Central memory CD4-positive, alpha-beta T cell (primary cell): ENCODE data around the gene ATP8A1.
"Not testable (repeated sequence)": the region's sequence is repeated elsewhere in the genome, so short reads cannot be mapped to it uniquely, and the experiment has no call there.

Experiments used
- DNase-seq: peaks from one replicate; pipeline ENCODE4 v3.0.0; 2022
- total RNA-seq, 3 experiments: gene quantifications; one replicate each; lab custom pipeline; 2026; lab: John Stamatoyannopoulos, UW

The ATP8A1 gene
- total RNA-seq = 18.4 to 115 (median 80.3) reads per million in 3 experiments

- peak; percentile 88 for DNase-seq
These were observed at the start of gene ATP8A1 for GRCh38 chr4:42656944-42657792. Gene ATP8A1 (minus strand): TSS chr4:42657105. CDS start chr4:42656873, 232 bp downstream.

DNA sequence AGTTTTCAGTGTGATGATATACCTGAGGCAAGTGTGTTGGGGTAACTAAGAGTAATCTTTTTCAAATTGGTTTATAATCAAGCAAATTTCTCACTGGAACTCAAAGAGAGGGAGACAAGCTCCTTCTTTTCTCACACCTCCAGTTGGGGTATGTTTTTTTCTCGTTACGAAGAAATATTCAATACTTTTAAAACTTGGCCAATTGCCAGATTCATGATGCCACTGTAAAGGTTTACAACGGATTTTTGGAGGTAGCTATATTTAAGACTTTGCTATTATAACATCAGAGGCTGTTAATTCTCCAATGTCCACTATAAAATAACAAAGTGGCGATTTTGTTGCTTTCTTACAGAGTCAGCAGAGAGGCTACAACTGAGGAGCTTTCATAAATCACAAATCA, 49.2 kb upstream of the ATP8A1 start:
- no peak for DNase-seq

DNA sequence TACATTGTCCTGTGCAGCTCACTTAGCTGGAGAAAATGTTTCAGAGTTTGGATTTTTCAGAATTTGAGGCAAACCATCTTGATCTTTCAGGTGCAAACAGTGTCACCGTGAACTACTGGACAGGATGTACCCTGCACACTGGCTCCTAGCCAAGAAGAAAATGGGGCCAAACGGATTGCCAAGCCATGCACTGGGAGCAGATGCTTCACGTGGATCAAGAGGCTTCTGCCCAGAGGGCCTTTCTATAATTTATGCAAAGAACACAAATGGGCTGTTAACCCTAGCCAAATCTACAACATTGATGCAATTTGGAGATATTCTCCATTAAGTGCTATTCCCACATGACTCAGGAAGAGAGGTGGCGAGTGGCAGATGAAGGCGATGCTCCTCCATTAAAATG, 46.9 kb upstream of the ATP8A1 start:
- no peak for DNase-seq

DNA sequence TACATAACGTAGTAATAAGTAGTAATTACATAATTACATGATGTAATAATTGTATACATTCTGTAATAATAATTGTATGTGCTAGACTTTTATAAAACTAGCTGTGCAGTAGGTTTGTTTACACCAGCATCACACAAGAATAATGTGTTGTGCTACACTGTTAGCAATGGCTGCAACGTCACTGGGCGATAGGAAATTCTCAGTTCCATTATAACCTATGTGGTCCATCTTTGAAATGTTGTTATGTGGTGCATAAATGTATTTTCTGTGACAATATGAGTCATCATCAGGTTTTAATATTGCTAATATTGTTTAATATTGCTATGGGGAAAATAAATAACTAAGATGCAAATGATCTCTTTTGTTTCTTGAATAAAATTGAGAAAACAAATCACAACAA, 46.0 kb upstream of the ATP8A1 start:
- no peak for DNase-seq

GRCh38 chr4:42701780-42702179, 44.9 kb upstream of the ATP8A1 start:
- not testable (repeated sequence) for DNase-seq

DNA sequence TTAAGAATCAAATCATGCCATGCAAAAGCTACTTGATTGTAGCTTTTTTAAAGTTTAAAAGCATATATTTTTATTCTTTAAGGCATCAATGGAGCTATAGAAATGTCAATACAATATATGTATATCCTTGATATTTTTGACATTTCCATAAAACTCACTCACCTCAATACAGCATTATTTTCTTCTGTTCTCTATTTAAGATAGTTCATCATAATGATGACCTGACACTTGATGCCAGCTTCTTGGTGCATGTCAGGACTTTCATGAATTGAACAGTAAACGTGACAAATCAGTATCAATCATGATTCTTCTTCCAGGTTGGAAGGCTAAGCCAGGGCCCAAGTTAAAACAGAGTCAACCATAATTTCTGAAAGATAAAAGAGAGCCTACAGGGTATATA, 33.6 kb upstream of the ATP8A1 start:
- DNase-seq = no peak

DNA sequence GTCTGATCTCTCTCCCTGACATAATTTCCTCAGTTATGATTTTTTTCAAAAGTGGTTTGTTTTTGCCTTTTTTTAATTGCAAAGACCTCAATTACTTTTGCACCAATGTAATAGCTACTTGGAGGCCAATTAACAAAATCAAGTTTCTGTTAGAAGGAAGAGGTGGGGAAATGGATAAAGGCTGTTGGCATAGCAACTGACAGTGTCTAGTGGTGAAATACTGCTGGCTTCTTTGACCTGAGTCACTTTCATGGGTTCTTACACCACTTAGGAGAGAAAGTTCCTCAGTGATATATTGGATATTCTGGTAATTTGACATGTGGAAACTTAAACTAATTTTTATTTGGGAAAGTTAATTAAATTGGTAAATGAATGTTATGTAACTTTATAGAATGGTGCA, 26.5 kb upstream of the ATP8A1 start:
- no peak for DNase-seq

DNA sequence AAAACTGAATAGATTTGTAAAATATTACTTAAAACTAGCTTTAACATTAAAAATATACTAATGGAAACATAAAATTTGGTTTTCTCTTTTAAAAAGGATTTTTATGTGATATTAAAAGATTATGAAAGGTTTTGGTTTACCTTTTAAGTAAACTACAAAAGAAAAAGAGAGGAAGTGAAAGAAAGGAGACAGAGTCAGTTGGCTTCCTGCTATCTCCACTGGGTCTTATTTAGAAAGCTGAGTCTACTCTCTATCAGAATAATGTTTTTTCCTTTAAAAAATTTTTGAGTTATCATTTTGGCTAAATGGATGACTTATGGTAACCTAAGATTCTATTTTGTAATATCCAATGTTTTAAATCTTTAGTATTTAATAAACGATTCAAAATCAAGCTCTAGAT, 21.6 kb upstream of the ATP8A1 start:
- DNase-seq = no peak

DNA sequence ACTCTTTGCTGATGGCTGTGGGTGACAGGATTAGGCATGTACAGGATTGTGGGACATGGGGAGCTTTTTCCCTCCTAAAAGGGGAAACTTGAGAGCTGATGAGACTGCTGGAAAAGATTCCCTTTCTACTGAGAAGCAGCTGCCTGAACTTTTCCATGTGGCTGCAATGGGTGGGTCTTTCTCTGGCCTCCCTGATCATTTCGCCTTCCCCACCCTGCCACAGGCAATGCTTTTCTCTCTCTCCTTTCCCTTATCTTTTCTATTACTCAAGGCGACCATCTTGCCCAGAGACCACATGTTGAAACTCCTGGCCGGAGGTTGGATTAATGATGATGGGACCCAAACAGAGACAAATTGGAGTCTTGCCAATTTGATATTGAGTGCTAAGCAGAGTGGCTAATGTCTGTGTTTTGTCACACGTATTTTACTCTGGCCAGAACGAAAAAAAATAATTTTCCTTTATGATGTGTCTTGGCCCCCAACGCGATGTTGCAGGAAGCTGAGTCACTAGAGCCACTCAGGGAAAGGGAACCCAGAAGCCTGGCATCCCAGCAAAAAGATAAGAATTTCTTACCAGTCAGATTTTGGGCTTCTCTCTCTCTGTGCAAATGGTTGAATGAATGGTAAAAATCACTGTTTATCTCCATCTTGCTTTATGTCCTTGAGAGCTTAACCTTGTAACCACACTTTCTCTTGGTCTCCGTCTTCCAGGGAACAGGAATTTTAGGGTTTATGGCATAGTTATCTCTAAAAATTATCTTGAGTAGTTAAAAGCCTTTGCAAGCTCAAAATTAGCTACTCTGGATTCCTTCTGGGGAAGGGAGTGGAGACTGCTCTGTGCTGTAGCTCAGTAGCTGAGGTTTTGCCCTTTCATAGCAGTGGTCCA, 19.4 kb upstream of the ATP8A1 start:
- no peak for DNase-seq

GRCh38 chr4:42673082-42673425, 16.1 kb upstream of the ATP8A1 start:
- DNase-seq = no peak

DNA sequence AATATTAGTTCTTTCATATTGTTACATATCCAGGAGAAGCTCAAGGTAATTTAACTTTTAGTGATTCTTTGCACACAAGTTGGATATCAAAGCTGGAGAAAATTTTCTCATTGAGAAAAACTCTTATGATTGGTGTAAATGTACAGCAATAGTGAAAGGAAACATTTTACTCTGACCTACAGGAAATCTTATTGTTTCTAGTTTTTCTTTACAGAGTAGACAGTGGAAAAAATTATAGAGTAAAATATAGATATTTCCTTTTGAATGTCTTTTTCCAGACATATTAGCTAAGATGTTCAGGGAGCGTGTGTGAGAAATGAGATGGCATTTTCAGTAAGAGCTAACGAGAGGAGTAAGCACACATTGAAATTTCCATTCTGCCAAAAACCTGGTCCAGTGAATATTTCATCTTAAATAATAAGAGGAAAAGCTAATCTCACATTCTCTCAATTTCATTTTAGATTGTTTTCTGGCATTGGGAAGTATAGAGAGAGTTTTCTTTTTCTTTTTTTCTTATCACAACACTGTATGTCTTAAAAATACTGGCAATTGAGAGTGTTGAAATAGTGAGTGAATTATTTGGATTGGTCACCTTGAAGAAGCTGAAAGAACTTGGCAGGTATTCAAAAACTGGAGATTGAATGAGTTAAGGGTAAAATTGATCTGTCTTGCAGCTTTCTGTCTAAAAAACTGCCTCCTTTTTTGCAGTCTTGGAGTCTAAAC, 15.6 kb upstream of the ATP8A1 start:
- no peak for DNase-seq

GRCh38 chr4:42671431-42672194, 14.7 kb upstream of the ATP8A1 start:
- DNase-seq = peak; percentile 32

DNA sequence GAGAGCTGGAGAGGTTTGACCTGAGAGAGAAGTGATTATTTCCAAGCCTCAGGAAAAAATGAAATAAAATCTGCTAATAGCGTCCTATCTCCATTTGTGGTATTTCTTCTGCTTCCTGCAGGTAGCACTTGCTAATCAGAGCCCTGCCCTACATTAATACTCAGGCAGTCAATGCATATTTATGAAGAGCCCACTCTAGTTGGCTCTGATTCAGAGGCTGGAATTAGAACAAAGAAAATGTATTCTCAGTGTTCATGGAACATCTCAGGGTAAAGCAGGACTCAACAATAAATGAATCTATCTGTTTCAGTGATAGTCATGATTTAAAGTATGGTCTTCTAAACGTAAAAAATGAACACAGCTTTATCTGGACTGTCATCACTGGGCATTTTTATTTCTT, 1.4 kb upstream of the ATP8A1 start:
- no peak for DNase-seq

DNA sequence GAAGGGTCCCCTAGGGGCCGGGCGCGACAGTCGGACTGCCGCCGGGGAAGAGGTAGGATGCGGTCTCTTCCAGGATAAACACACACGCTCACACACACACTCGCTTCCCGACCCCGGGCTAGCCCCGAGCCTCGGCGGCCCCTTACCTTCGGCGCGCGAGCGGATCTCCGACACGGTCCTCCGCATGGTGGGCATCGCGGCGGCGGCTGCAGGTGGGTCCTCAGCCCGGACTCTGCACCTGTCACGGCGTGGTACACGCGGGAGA, 294 bp downstream of the ATP8A1 start:
- no peak for DNase-seq

DNA sequence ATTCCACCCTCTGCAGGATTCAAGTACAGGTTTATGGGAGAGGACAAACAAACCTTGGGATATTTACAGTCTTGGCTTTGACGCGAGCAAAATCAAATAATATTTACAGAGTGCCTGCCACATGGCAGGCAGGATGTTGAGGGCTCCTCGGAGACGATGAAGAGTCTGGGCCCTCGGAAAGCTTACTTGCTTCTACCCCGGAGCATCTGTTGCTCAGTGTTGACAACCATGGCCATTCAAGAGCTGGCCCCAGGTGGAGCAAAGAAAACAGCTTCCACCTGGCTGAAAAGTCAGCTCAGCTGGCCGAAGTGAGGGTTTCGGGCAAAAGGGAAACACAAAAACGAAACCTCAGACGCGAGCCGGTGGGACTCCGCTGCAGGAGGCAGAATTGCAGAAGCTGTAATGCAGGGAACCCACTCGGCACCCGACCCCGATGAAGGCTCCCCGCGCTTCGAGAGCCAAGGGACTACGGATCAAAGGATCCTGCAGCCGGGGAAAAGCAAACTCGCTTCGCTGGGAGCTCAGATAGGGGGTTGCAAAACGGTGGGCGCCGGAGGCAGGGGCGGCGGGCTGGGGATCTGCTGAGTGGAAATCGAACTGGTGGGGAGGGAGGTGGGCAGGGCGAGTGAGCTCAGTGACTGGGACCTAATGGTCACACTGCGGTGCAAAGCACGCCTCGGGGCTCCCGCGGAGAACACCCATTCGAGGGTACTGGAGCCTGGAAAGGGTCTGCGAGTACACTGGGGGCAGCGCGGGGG, 805 bp downstream of the ATP8A1 start:
- peak; percentile 41 for DNase-seq

- DNase-seq = no peak
These were observed 1.7 kb downstream of the ATP8A1 start for GRCh38 chr4:42655269-42655637.

GRCh38 chr4:42654631-42655268, 2.2 kb downstream of the ATP8A1 start:
- DNase-seq = no peak

DNA sequence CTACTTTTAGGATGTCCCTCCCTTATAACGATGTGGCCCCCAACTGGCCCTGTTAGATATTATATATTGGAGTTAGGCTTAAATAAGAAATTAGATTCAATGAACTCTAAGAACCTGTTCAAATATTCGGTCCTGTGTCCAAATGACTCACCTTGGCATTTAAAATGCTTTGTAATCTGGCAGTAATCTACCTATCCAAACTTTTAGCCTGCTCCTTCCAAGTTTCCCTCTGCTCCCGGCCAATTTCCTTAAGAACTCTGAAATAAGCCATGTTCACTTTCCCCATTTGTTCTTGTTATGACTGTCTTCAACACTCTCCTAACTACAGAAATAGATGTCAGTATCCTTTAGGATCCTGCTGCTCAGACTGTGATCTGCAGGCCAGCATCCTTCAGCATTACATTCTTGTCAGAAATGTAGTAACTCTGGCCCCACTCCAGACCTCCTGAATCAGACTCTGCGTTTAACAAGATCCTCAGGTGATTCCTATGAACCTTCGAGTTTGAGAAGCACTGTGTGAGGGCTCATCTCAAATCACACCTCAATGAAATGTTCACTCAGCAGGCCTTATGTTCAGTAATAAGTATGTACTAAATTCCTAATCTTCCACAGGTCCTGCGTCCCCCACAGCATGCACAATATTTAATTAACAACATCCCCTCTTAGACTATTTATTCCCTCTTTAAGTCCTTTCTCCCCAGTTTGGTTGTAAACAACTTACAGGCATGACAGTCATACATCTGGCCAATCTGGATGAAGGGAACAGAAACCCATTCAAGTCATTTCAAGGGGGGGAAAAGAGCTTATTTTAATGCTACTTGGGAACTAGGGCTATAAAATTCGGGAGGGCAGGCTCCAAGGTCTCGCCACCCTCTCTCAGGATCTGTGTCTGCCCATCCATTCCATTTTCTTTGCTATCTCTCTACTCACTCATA, 3.0 kb downstream of the ATP8A1 start:
- DNase-seq = no peak

- not testable (repeated sequence) for DNase-seq
These were observed 4.2 kb downstream of the ATP8A1 start for GRCh38 chr4:42652529-42653231.

GRCh38 chr4:42649870-42650269, 7.0 kb downstream of the ATP8A1 start:
- DNase-seq = no peak
